GM21529 (cell line): ENCODE data around the gene FFAR2.

Source experiments
- ATAC-seq: cut with Tn5 transposase; IDR thresholded peaks from one replicate; pipeline ENCODE4 v1.9.1; 2021; ENCODE audit not compliant: unreplicated experiment

FFAR2 gene

GRCh38 chr19:35484252-35485036 lies 36.4 kb downstream of the FFAR2 start:
- ATAC-seq = peak; percentile 83

- ATAC-seq = no peak
Measured at GRCh38 chr19:35486268-35486708, 38.2 kb downstream of the FFAR2 start.

DNA sequence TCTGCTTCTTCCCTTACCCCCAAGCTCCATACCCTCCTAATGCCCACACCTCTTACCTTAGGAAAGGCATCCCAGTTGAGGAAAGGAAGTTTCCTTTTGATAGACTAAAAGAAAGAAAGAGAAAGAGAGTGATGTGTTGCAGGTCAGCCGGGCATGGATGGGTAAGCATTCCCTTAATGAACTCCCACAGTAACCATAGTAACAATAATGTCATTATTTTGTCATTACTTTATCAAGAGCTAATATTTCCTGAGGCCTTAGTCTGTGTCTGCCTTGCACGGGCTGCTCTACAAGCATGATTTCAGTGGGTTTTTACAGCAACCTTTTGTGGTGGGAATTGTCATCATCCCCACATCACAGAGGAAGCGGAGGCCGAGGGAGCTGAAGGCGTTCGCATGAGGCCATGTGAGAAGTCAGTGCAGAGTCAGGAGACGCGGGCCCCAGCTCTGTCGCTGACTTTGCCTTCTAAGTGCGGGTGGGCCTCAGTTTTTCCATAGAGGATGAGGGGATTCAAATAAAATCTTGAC lies 39.7 kb downstream of the FFAR2 start:
- no peak for ATAC-seq

- no peak for ATAC-seq
Measured at GRCh38 chr19:35488677-35489076, 40.6 kb downstream of the FFAR2 start.

DNA sequence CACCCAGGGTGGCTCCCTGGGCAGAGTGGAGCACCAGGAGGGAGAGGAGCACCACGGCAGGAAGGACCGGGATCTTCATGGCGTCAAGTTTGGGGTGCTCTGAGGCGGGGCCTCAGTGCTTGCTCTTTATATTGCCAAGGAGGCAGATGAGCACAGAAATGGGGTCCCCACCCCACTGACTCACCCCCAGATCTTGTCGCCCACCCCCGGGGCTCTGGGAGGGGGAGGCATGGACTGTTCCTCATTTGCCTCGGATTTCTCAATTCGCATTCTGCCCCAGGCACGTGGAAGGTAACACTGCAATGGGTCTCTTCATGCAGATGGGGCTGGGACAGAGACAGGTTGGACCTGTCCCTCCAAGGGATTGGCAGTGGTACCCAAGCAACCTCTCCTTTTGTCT lies 42.3 kb downstream of the FFAR2 start, which contains the start of gene KRTDAP:
KRTDAP (minus strand) TSS at position 101 of the 400 bp plus-strand sequence; CDS start at position 79, 22 bp downstream.
- ATAC-seq = no peak

- ATAC-seq = no peak
Measured at GRCh38 chr19:35491836-35492360, 43.8 kb downstream of the FFAR2 start.

- ATAC-seq = no peak
Measured at GRCh38 chr19:35493971-35494370, 45.9 kb downstream of the FFAR2 start.

GRCh38 chr19:35495107-35496064 lies 47.3 kb downstream of the FFAR2 start:
- ATAC-seq = no peak

- no peak for ATAC-seq
Measured at GRCh38 chr19:35497406-35497805, 49.3 kb downstream of the FFAR2 start.

DNA sequence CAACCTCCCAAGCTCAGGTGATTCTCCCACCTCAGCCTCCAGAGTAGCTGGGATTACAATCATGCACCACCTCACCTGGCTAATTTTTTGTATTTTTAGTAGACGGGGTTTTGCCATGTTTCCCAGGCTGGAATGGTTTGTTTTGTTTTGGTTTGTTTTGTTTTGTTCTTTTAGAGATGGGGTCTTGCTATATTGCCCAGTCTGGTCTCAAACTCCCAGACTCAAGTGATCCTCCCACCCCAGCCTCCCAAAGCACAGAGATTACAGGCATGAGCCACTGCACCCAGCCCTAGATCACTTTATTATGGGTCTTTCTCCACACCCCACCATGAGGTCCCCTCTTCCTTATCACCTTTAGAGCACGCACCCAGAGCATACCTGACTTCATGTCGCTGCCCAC lies 50.2 kb downstream of the FFAR2 start:
- no peak for ATAC-seq

DNA sequence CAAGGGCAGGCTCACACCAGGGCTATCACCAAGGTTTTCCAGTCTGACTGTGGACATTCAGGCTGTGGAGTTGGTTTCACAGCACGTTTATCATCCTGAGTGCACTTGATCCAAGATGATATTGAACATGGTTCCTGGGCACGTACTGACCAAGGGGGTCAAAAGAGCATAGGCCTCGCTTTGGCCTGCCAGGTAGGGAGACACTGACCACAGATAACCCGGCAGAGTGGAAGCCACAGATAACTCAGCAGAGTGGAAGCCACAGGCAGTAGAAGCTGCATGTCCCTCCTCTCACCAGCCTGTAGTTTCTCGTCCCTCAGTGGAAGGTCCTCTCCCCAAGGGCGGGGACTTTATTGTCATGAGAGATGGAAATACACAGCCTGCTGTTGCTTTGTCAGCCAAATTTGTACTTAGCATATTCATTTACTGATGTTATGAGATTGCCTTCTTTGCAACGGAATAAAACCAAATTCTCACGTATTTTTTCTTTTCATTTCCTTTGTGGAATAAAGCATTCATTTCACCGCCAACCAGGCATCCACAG lies 51.0 kb downstream of the FFAR2 start:
- no peak for ATAC-seq

- no peak for ATAC-seq
Measured at GRCh38 chr19:35500611-35501010, 52.6 kb downstream of the FFAR2 start.
